Breast epithelium (tissue), 3 donors: Measurements from ENCODE around the gene ZSWIM3.

Experiments
- CTCF ChIP-seq, 3 donors: fragments of 450-650 bp; IDR thresholded peaks; one replicate each; pipeline ENCODE4 v1.5.1; 2016 to 2017; ENCODE audit warnings: antibody characterized with exemption in 3 of 3, mild to moderate bottlenecking in 3 of 3, moderate library complexity in 3 of 3
- POLR2A ChIP-seq: fragments of 450-650 bp; IDR thresholded peaks from one replicate; pipeline ENCODE4 v1.6.1; 2016; ENCODE audit warnings: antibody characterized with exemption, mild to moderate bottlenecking, moderate library complexity
- POLR2AphosphoS5 ChIP-seq, 3 donors: sonication (generic); formaldehyde crosslinking; IDR thresholded peaks; one replicate each; pipeline ENCODE4 v1.6.1; 2017; ENCODE audit warnings: antibody characterized with exemption in 3 of 3

GRCh38 chr20:45863543-45864470 lies 6.4 kb downstream of the ZSWIM3 start:
- TF ChIP-seq POLR2A: no peak
- no peak for TF ChIP-seq CTCF (IDR thresholded peaks at IDR 0.05)
- TF ChIP-seq POLR2AphosphoS5 (IDR thresholded peaks at IDR 0.05): no peak
